IPS-11a (cell line): ENCODE results near the gene ERGIC3.
A peak's percentile ranks its signal among the peaks of the same experiment; 100 is the strongest.

Experiments
- H3K4me3 ChIP-seq: one replicate; pipeline ENCODE4 v1.5.1; 2013; ENCODE audit warnings: low read depth, low read length, control low read depth

The ERGIC3 gene

GRCh38 chr20:35541783-35542662 lies at the start of gene ERGIC3:
TSS of gene ERGIC3 (plus strand) at chr20:35542078. CDS start at chr20:35542098, 20 bp downstream.
- H3K4me3 ChIP-seq: peak within 1 kb of the TSS; percentile 78

GRCh38 chr20:35492352-35492751 lies 49.5 kb upstream of the ERGIC3 start:
- no peak overlapping the region for H3K4me3 ChIP-seq

GRCh38 chr20:35496481-35496880 lies 45.4 kb upstream of the ERGIC3 start:
- no peak overlapping the region for H3K4me3 ChIP-seq

- no peak overlapping the region for H3K4me3 ChIP-seq
Measured at GRCh38 chr20:35497320-35497719, 44.6 kb upstream of the ERGIC3 start.

- H3K4me3 ChIP-seq: no peak overlapping the region
Measured at GRCh38 chr20:35497780-35498189, 44.1 kb upstream of the ERGIC3 start.

GRCh38 chr20:35499271-35499670 lies 42.6 kb upstream of the ERGIC3 start:
- no peak overlapping the region for H3K4me3 ChIP-seq

GRCh38 chr20:35502352-35502751 lies 39.5 kb upstream of the ERGIC3 start:
- H3K4me3 ChIP-seq: no peak overlapping the region

- no peak overlapping the region for H3K4me3 ChIP-seq
Measured at GRCh38 chr20:35503281-35503680, 38.6 kb upstream of the ERGIC3 start.

- H3K4me3 ChIP-seq: no peak overlapping the region
Measured at GRCh38 chr20:35503841-35504561, 37.9 kb upstream of the ERGIC3 start.

- no peak overlapping the region for H3K4me3 ChIP-seq
Measured at GRCh38 chr20:35504751-35505150, 37.1 kb upstream of the ERGIC3 start.

- H3K4me3 ChIP-seq: no peak overlapping the region
Measured at GRCh38 chr20:35506179-35506578, 35.7 kb upstream of the ERGIC3 start.

- H3K4me3 ChIP-seq: no peak overlapping the region
Measured at GRCh38 chr20:35506872-35507638, 34.8 kb upstream of the ERGIC3 start.

- H3K4me3 ChIP-seq: no peak overlapping the region
Measured at GRCh38 chr20:35508493-35509218, 33.2 kb upstream of the ERGIC3 start.

GRCh38 chr20:35510951-35511735 lies 30.7 kb upstream of the ERGIC3 start:
- no peak overlapping the region for H3K4me3 ChIP-seq

GRCh38 chr20:35511814-35512420 lies 30.0 kb upstream of the ERGIC3 start:
- H3K4me3 ChIP-seq: no peak overlapping the region

GRCh38 chr20:35514371-35514932 lies 27.4 kb upstream of the ERGIC3 start:
- no peak overlapping the region for H3K4me3 ChIP-seq

- no peak overlapping the region for H3K4me3 ChIP-seq
Measured at GRCh38 chr20:35515341-35515740, 26.5 kb upstream of the ERGIC3 start.

GRCh38 chr20:35515949-35516645 lies 25.8 kb upstream of the ERGIC3 start:
- H3K4me3 ChIP-seq: no peak overlapping the region

- no peak overlapping the region for H3K4me3 ChIP-seq
Measured at GRCh38 chr20:35517125-35517524, 24.8 kb upstream of the ERGIC3 start.
